ENCODE results near the gene TUBB3. TPM values are rescaled to one million over a fixed set of nuclear protein-coding genes. Genes with fewer than 3 reads are reported as not detected.

The TUBB3 gene
- total RNA-seq, 4 donors from 2014 or later = 5.3 to 11.8 (median 9.1) TPM

GRCh38 chr16:89985219-89985618 is 62.1 kb downstream of the TUBB3 start:
- no peak overlapping the region for H3K4me3 ChIP-seq
- H3K36me3 ChIP-seq = peaks cover 0 to 95% of the 10 kb centered on the region in 2 donors
- H3K27ac ChIP-seq = no peak overlapping the region

More at GRCh38 chr16:89985219-89985618, 62.1 kb downstream of the TUBB3 start:
- H3K4me1 ChIP-seq = no peaks in the 10 kb centered on the region
- H3K27me3 ChIP-seq = no peaks in the 10 kb centered on the region
- TF ChIP-seq POLR2AphosphoS5 (IDR thresholded peaks at IDR 0.05) = no peak
- no peak for TF ChIP-seq POLR2A (IDR thresholded peaks at IDR 0.05)
- TF ChIP-seq EP300 (IDR thresholded peaks at IDR 0.05) = no peak
- TF ChIP-seq CTCF (IDR thresholded peaks at IDR 0.05) = no peak
- H3K9me3 ChIP-seq = no peaks in the 10 kb centered on the region
- WGBS, 2 donors (ENCODE audit: low coverage in 1 of 2) = 90 to 92% methylated on average over 7 to 10 of the region's 10 CpGs
- ATAC-seq = no peak

Other genes starting within 250 kb of the TUBB3 start
- gene CDK10, start 236.7 kb upstream of the TUBB3 start, total RNA-seq = 10 to 100 TPM; 24.1 to 44.0 (median 28.9) TPM
- 10 to 100 TPM in 3 of 4 donors, 1 to 10 TPM in 1; 8.7 to 21.8 (median 13.2) TPM for gene SPATA2L, start 221.6 kb upstream of the TUBB3 start, total RNA-seq
- 10 to 100 TPM in 1 of 4 donors, 1 to 10 TPM in 3; 4.4 to 10.1 (median 7.3) TPM for gene VPS9D1, start 202.4 kb upstream of the TUBB3 start, total RNA-seq
- 10 to 100 TPM; 16.7 to 45.8 (median 18.2) TPM for gene ZNF276, start 201.8 kb upstream of the TUBB3 start, total RNA-seq
- 1 to 10 TPM in 1 of 4 donors, under 1 TPM in 3; 0.54 to 7.1 (median 0.76) TPM for gene FANCA, start 106.7 kb upstream of the TUBB3 start, total RNA-seq
- gene SPIRE2, start 94.9 kb upstream of the TUBB3 start, total RNA-seq = 1 to 10 TPM in 3 of 4 donors, under 1 TPM in 1; 0.27 to 3.6 (median 2.0) TPM
- gene TCF25, start 49.8 kb upstream of the TUBB3 start, total RNA-seq = 100 to 1,000 TPM; 118 to 165 (median 134) TPM
- gene MC1R, start 4.5 kb upstream of the TUBB3 start, total RNA-seq = 1 to 10 TPM; 1.0 to 7.3 (median 3.6) TPM
- gene DEF8, start 25.4 kb downstream of the TUBB3 start, total RNA-seq = 100 to 1,000 TPM in 1 of 4 donors, 10 to 100 TPM in 3; 86.3 to 116 (median 90.1) TPM
- gene DBNDD1, start 96.1 kb downstream of the TUBB3 start, total RNA-seq = 1 to 10 TPM; 1.1 to 4.1 (median 3.5) TPM
- gene PRDM7, start 154.0 kb downstream of the TUBB3 start, total RNA-seq = not detected

Data from gastroesophageal sphincter (tissue), 4 donors.